Measurements from ENCODE around the gene CMTM4. TPM values are rescaled to one million over a fixed set of nuclear protein-coding genes. Genes with fewer than 3 reads are reported as not detected.

Gene CMTM4
- total RNA-seq, 5 donors from 2014 or later (not counting 1 experiment from before 2014, with no cell fraction given), result 1.1 to 2.3 (median 1.8) TPM

DNA sequence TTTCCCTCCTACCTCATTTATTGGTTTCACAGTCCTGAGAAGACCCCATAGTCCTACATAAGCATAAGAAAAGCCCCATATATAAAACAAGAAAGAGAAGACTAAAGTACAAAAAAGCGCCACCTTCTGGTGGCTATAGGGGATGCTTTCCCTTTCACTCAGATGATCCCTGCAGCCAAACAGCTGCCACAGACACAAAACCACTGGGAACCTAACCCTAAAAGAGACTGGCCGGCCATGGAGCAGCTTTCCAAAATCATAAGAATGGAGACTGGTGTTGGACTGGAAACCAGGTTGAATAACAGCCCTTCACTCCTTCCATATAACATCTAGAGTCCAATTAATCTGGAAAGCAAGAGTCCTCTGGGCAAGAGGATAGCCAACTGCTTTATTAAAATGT lies 43.5 kb upstream of the CMTM4 start:
- ChIA-PET POLR2A (no interaction called here), CTCF (interaction anchor here (0.6 to 0.7 kb wide), 2 partner anchors 129 to 331 kb away, joined by 3 read pairs; no protein-coding TSS in a partner anchor)
- peaks cover 26% of the 10 kb centered on the region for H3K36me3 Mint-ChIP-seq
- peak in 20 of 35 experiments; percentile 9 to 64 (median 24) for DNase-seq
- ATAC-seq (replicated peaks in 1 of 4), result peak in 2 of 4 experiments; percentile 33 to 58
- H3K9me3 ChIP-seq, result no peaks in the 10 kb centered on the region
- no peaks in the 10 kb centered on the region for H3K9me3 Mint-ChIP-seq
- H3K36me3 ChIP-seq (ENCODE audit: control insufficient read depth in 2 of 2, extremely low read depth in 1 of 2, insufficient read depth in 1 of 2, low read length in 1 of 2), result peaks cover 12 to 84% of the 10 kb centered on the region in 2 donors
- H3K27ac Mint-ChIP-seq, result peak overlapping the region in 1 of 2 donors; percentile 51
- H3K4me1 Mint-ChIP-seq, result peaks cover 8 to 26% (median 22%) of the 10 kb centered on the region in 3 donors
- H3K4me1 ChIP-seq (ENCODE audit: control insufficient read depth in 1 of 2, extremely low read depth in 1 of 2, insufficient read depth in 2 of 2, low read length in 2 of 2), result peaks cover 0 to 12% of the 10 kb centered on the region in 2 experiments
- no peak overlapping the region for H3K27ac ChIP-seq (ENCODE audit: low read length)
- H3K4me3 Mint-ChIP-seq, result no peak overlapping the region
- no peaks in the 10 kb centered on the region for H3K27me3 ChIP-seq (replicated peaks in 1 of 2; ENCODE audit: control insufficient read depth in 2 of 2, extremely low read depth in 1 of 2, insufficient read depth in 2 of 2, low read length in 1 of 2)
- no peak overlapping the region for H3K4me3 ChIP-seq (ENCODE audit: control insufficient read depth in 1 of 2, extremely low read depth in 1 of 2, low read length in 1 of 2)
- 100% methylated on average over 1 of the region's 2 CpGs for WGBS (ENCODE audit: insufficient coverage)
- H3K27me3 Mint-ChIP-seq, result no peaks in the 10 kb centered on the region

DNA sequence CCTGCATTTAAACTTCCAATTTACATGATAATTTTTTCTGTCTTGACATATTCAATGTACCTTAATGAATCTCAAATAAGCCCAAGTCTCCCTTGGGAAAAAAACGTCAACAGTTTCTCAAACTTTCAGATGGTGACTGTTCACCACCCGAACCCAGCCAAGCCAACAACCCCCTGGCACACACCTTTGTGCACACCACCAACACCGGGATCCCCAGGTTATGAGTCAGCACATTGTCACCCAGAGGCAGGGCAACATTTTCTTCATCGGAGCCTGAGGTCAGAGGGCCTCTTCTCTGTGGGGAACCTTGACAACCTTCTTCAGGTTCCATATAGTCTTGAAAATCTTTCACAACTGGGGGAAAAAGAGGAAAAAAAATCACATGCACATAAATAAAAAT lies 39.3 kb upstream of the CMTM4 start:
- no peak for DNase-seq
- H3K27me3 ChIP-seq (replicated peaks in 1 of 2; ENCODE audit: control insufficient read depth in 2 of 2, extremely low read depth in 1 of 2, insufficient read depth in 2 of 2, low read length in 1 of 2), result no peaks in the 10 kb centered on the region
- Mint-ChIP-seq H3K4me3 (no peak overlapping the region), H3K36me3 (peaks cover 50% of the 10 kb centered on the region), H3K27me3 (no peaks in the 10 kb centered on the region), H3K4me1 (peaks cover 12 to 18% (median 15%) of the 10 kb centered on the region in 3 donors), H3K9me3 (no peaks in the 10 kb centered on the region), H3K27ac (no peak overlapping the region)
- WGBS (ENCODE audit: insufficient coverage), result 95% methylated on average over 3 of the region's 4 CpGs
- peaks cover 0 to 9% of the 10 kb centered on the region in 2 experiments for H3K4me1 ChIP-seq (ENCODE audit: control insufficient read depth in 1 of 2, extremely low read depth in 1 of 2, insufficient read depth in 2 of 2, low read length in 2 of 2)
- no peak overlapping the region for H3K27ac ChIP-seq (ENCODE audit: low read length)
- H3K36me3 ChIP-seq (ENCODE audit: control insufficient read depth in 2 of 2, extremely low read depth in 1 of 2, insufficient read depth in 1 of 2, low read length in 1 of 2), result peaks cover 11 to 86% of the 10 kb centered on the region in 2 donors
- ATAC-seq (replicated peaks in 1 of 4), result no peak
- no peak overlapping the region for H3K4me3 ChIP-seq (ENCODE audit: control insufficient read depth in 1 of 2, extremely low read depth in 1 of 2, low read length in 1 of 2)
- H3K9me3 ChIP-seq, result no peaks in the 10 kb centered on the region
- POLR2A ChIA-PET, result no interaction called here
- CTCF ChIA-PET, result no interaction called here

DNA sequence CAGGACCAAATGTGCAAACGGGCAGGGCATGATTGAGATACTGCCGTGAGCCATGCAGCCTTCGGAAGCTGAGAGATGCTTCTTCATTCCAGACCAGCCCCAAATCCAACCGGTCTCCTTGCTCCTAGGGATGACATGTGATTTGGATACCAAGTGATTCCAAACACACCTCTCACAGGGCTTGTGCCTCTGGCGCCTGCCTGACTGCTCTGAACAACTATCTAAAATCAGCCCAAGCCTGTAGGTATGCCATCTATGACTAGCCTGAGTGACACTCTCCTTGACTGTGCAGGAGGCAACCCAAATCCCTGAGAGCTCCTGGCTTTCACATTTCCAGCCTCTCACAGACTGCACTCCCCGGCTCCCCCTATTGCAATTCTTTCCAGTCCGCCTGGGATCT lies 34.6 kb upstream of the CMTM4 start:
- peaks cover 1 to 11% (median 3%) of the 10 kb centered on the region in 3 donors for H3K4me1 Mint-ChIP-seq
- Histone ChIP-seq H3K4me3 (ENCODE audit: control insufficient read depth in 1 of 2, extremely low read depth in 1 of 2, low read length in 1 of 2) (no peak overlapping the region), H3K27me3 (replicated peaks in 1 of 2; ENCODE audit: control insufficient read depth in 2 of 2, extremely low read depth in 1 of 2, insufficient read depth in 2 of 2, low read length in 1 of 2) (no peaks in the 10 kb centered on the region), H3K9me3 (no peaks in the 10 kb centered on the region), H3K27ac (ENCODE audit: low read length) (no peak overlapping the region), H3K36me3 (ENCODE audit: control insufficient read depth in 2 of 2, extremely low read depth in 1 of 2, insufficient read depth in 1 of 2, low read length in 1 of 2) (peaks cover 13 to 87% of the 10 kb centered on the region in 2 donors), H3K4me1 (ENCODE audit: control insufficient read depth in 1 of 2, extremely low read depth in 1 of 2, insufficient read depth in 2 of 2, low read length in 2 of 2) (no peaks in the 10 kb centered on the region)
- no peaks in the 10 kb centered on the region for H3K27me3 Mint-ChIP-seq
- 100% methylated on average over 4 of the region's 7 CpGs for WGBS (ENCODE audit: insufficient coverage)
- H3K27ac Mint-ChIP-seq, result no peak overlapping the region
- ChIA-PET CTCF (interaction anchor here in 1 of 2 donors (0.8 to 1.9 kb wide), 2 partner anchors 34 to 99 kb away, joined by 3 to 5 read pairs; partner anchors contain the start of gene NAE1), POLR2A (no interaction called here)
- H3K36me3 Mint-ChIP-seq, result peaks cover 50% of the 10 kb centered on the region
- H3K4me3 Mint-ChIP-seq, result no peak overlapping the region
- DNase-seq, result no peak
- ATAC-seq (replicated peaks in 1 of 4), result no peak
- no peaks in the 10 kb centered on the region for H3K9me3 Mint-ChIP-seq

DNA sequence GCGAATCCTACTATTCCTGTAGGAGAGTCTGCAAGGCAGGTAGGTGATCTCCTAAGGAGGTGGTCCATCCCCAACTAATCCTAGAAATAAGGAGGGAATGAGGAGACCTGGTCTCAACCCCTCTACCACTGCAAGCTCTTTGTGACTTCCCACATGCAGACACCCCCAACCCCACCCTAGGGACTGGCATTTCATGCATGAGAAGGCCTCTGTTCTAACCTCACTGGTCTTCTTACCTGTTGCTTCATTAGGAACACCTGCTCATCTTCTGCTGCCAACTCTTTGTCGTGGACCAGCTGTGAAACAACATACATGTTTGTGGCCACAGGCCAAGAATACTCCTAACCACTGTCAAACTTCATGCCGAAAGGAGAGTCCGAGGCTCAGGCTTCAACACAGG lies 32.3 kb upstream of the CMTM4 start:
- Mint-ChIP-seq H3K36me3 (peaks cover 53% of the 10 kb centered on the region), H3K27ac (no peak overlapping the region)
- WGBS (ENCODE audit: insufficient coverage), result 100% methylated on average over 3 of the region's 4 CpGs

DNA sequence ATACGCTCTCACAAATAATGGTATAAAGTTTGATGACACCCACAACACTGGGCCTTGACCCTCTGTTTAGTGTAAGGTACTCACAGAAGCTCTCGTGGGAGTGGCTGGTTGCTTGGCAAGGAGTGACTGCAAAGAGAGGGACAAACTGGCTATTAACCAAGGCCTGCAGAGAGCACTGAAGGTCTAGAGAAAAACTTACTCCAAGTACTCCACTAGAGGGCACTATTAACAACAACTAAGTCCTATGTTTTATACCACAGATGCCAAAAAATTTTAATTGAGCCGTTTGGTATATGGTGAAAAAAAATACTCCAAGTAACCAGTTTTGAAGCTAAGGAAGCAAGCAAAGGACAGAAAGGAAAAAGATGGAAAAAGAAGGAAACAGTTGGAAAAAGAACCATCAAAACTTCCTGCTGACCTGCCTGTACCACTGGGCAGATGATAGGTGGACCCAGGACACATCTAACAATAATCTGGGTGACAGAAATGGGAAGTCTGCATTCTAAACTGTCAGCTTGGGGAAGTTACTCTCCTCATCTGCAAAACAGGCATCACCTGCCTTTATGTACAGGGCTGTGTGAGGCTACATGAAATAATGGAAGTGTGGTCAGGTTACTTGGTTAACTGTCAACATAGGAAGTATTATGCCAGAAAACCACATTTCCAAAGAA lies 31.7 kb upstream of the CMTM4 start:
- no peaks in the 10 kb centered on the region for H3K27me3 ChIP-seq (replicated peaks in 1 of 2; ENCODE audit: control insufficient read depth in 2 of 2, extremely low read depth in 1 of 2, insufficient read depth in 2 of 2, low read length in 1 of 2)
- no peaks in the 10 kb centered on the region for H3K9me3 ChIP-seq
- no peak overlapping the region for H3K27ac ChIP-seq (ENCODE audit: low read length)
- ChIA-PET POLR2A (interaction anchor here in 1 of 2 donors (1.2 kb wide), 1 partner anchor 9 kb away, joined by 5 read pairs; no protein-coding TSS in a partner anchor), CTCF (interaction anchor here (0.7 to 3.9 kb wide), 5 partner anchors 9 to 164 kb away, joined by 3 to 19 read pairs (median 5); no protein-coding TSS in a partner anchor)
- WGBS (ENCODE audit: insufficient coverage), result no CpG with 5 or more reads among the region's 3 CpGs
- Mint-ChIP-seq H3K9me3 (no peaks in the 10 kb centered on the region), H3K27me3 (no peaks in the 10 kb centered on the region), H3K4me1 (peaks cover 1 to 11% (median 3%) of the 10 kb centered on the region in 3 donors), H3K4me3 (no peak overlapping the region), H3K27ac (peak overlapping the region in 1 of 2 donors; percentile 82), H3K36me3 (peaks cover 54% of the 10 kb centered on the region)
- DNase-seq, result peak in 2 of 35 experiments; percentile 15 to 58
- peaks cover 23 to 86% of the 10 kb centered on the region in 2 donors for H3K36me3 ChIP-seq (ENCODE audit: control insufficient read depth in 2 of 2, extremely low read depth in 1 of 2, insufficient read depth in 1 of 2, low read length in 1 of 2)
- peak; percentile 65 to 76 (median 68) for ATAC-seq (replicated peaks in 1 of 4)
- H3K4me1 ChIP-seq (ENCODE audit: control insufficient read depth in 1 of 2, extremely low read depth in 1 of 2, insufficient read depth in 2 of 2, low read length in 2 of 2), result no peaks in the 10 kb centered on the region
- no peak overlapping the region for H3K4me3 ChIP-seq (ENCODE audit: control insufficient read depth in 1 of 2, extremely low read depth in 1 of 2, low read length in 1 of 2)

More for the DNA sequence above, 32.3 kb upstream of the CMTM4 start:
- H3K4me1 Mint-ChIP-seq, result peaks cover 1 to 11% (median 3%) of the 10 kb centered on the region in 3 donors
- H3K9me3 Mint-ChIP-seq, result no peaks in the 10 kb centered on the region
- H3K36me3 ChIP-seq (ENCODE audit: control insufficient read depth in 2 of 2, extremely low read depth in 1 of 2, insufficient read depth in 1 of 2, low read length in 1 of 2), result peaks cover 27 to 86% of the 10 kb centered on the region in 2 donors
- H3K4me3 ChIP-seq (ENCODE audit: control insufficient read depth in 1 of 2, extremely low read depth in 1 of 2, low read length in 1 of 2), result no peak overlapping the region
- POLR2A ChIA-PET, result interaction anchor here in 1 of 2 donors (1.2 kb wide), 1 partner anchor 8 kb away, joined by 5 read pairs; no protein-coding TSS in a partner anchor
- no peaks in the 10 kb centered on the region for H3K27me3 Mint-ChIP-seq
- H3K4me1 ChIP-seq (ENCODE audit: control insufficient read depth in 1 of 2, extremely low read depth in 1 of 2, insufficient read depth in 2 of 2, low read length in 2 of 2), result no peaks in the 10 kb centered on the region
- H3K27me3 ChIP-seq (replicated peaks in 1 of 2; ENCODE audit: control insufficient read depth in 2 of 2, extremely low read depth in 1 of 2, insufficient read depth in 2 of 2, low read length in 1 of 2), result no peaks in the 10 kb centered on the region
- H3K9me3 ChIP-seq, result no peaks in the 10 kb centered on the region
- H3K27ac ChIP-seq (ENCODE audit: low read length), result no peak overlapping the region
- DNase-seq (no peak), ATAC-seq (replicated peaks in 1 of 4) (no peak)
- no peak overlapping the region for H3K4me3 Mint-ChIP-seq
- CTCF ChIA-PET, result interaction anchor here (0.7 to 3.9 kb wide), 4 partner anchors 9 to 165 kb away, joined by 4 to 19 read pairs (median 5); no protein-coding TSS in a partner anchor

DNA sequence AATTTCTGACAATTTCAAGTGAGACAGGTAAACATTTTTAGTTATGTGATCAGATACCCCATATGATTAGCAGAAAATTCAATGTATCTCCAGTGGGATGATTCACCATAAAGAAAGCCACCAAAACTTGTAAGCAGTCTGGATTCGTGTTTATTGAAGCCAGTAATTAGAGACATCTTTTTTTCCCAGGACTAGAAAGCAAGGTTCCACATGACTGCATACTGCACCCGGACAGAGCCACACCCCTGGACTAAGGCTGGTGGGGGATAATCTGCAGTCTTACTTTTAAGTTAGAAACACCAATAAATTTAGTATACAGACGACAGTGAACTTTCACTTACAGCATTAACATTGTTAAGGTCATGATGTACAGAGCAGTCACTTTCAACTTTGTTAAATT lies 24.2 kb upstream of the CMTM4 start:
- Histone ChIP-seq H3K4me3 (ENCODE audit: control insufficient read depth in 1 of 2, extremely low read depth in 1 of 2, low read length in 1 of 2) (no peak overlapping the region), H3K36me3 (ENCODE audit: control insufficient read depth in 2 of 2, extremely low read depth in 1 of 2, insufficient read depth in 1 of 2, low read length in 1 of 2) (peaks cover 12 to 38% of the 10 kb centered on the region in 2 donors), H3K4me1 (ENCODE audit: control insufficient read depth in 1 of 2, extremely low read depth in 1 of 2, insufficient read depth in 2 of 2, low read length in 2 of 2) (no peaks in the 10 kb centered on the region), H3K27ac (ENCODE audit: low read length) (no peak overlapping the region), H3K9me3 (no peaks in the 10 kb centered on the region), H3K27me3 (replicated peaks in 1 of 2; ENCODE audit: control insufficient read depth in 2 of 2, extremely low read depth in 1 of 2, insufficient read depth in 2 of 2, low read length in 1 of 2) (no peaks in the 10 kb centered on the region)
- Mint-ChIP-seq H3K4me1 (no peaks in the 10 kb centered on the region), H3K9me3 (no peaks in the 10 kb centered on the region), H3K4me3 (no peak overlapping the region), H3K27ac (no peak overlapping the region), H3K27me3 (no peaks in the 10 kb centered on the region), H3K36me3 (peaks cover 40% of the 10 kb centered on the region)
- POLR2A ChIA-PET, result no interaction called here
- no CpG with 5 or more reads among the region's 3 CpGs for WGBS (ENCODE audit: insufficient coverage)
- DNase-seq, result no peak
- ATAC-seq (replicated peaks in 1 of 4), result no peak
- CTCF ChIA-PET, result no interaction called here
